ENCODE results near the gene TSPAN3. TPM values are rescaled to one million over a fixed set of nuclear protein-coding genes. Genes with fewer than 3 reads are reported as not detected.
A peak's percentile ranks its signal among the peaks of the same experiment; 100 is the strongest.

TSPAN3 gene
- total RNA-seq, 1 donor = 182 TPM

DNA sequence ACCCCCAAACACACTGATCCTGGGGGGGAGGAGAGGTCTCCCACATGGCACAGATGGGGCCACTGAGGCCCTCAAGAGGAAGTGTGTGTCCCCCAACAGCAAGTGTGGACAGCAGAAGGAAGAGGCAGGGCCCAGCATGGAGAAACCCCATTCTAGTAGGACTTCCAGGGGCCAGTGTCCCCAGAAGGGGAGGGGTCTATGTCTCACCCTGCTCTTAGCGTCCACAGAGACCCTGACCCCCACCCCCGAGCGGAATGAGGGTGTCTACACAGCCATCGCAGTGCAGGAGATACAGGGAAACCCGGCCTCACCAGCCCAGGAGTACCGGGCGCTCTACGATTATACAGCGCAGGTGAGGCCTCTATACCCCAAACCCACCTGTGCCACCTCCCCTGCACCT, 35.3 kb downstream of the TSPAN3 start:
- DNase-seq (ENCODE audit: low read depth in 2 of 3, low spot score in 2 of 3) = no peak

DNA sequence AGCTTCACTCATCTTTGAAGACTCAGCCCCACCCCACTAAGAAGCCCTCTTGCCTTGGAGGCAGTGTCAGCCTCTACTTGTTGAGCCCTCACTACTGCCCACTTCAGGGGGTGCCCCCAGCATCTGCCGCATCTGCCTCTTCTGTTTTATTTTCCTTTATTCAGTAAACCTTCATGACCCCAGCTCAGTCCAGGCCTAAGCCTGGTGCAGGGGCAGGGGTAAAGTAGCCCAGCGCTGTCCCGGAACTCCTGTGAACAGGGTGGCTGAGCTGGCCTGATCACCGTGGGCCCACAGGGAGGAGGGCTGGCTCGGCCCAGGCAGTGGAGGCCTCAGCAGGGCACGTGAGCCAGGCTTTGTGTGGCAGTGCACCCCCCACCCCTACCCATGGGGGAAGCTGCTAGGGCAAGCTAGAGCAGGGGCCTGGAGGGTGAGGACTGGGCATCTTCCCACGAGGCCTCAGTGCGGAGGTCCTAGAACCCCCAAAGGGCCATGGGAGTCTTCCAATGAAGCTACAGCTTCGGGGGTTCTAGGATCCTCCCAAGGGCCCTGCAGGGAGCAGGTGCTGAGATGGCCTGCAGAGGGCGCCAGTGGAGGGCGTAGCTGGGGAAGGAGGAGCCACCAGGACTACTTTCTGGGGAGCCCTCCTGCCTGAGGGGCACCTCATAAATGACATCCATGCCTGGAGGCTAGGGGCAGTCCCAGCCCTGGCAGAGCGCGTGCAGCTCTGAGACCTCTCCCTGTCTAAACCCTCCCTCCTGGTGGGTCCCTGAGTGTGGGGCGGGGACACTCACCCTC, 36.0 kb downstream of the TSPAN3 start:
- DNase-seq (ENCODE audit: low read depth in 2 of 3, low spot score in 2 of 3) = peak in 2 of 3 donors; percentile 35 to 55

DNA sequence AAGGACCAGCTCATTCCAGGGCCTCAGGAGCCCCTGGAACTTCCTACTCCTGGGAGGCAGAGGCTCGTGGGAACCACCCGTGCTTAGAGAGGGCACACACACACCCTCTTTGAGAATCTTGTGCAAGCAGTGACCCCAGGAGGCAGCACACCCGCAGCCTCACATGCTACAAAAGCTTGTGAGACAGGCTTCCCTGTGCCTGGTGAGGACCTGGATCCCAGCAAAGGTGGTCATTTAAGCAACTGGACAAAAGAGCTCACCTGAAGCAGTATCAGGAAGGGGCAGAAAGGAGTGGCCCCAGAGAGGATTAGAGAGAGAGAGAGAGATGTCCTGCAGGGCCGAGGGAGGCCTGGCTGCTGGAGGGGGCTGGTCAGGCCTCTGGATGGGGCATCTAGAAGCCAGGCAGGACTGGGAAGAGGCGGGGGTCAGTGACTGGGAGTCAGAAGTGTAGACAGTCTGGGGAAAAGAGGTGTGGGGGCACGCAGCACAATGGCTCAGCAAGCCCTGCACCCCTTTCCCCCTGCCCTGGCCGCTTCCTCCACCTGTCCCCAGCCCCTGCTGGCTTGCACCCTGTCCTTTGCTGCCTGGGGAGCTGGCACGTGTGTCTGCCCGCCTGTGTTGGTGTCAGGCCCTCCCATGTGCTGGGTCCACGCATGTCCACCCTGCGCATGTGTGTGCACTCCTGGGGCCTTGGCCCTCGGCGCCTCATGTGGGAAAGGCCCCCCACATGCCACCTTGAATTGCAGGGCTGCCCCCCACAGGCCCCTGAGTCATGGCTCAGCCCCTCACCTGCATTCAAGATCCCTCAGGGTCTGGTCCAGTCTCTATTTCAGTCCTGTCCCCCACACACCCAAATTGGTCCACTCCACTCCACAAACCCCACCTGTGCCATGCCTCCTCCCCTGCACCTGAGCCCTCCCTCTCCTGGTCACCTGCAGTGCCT, 36.9 kb downstream of the TSPAN3 start:
- DNase-seq (ENCODE audit: low read depth in 2 of 3, low spot score in 2 of 3) = no peak

DNA sequence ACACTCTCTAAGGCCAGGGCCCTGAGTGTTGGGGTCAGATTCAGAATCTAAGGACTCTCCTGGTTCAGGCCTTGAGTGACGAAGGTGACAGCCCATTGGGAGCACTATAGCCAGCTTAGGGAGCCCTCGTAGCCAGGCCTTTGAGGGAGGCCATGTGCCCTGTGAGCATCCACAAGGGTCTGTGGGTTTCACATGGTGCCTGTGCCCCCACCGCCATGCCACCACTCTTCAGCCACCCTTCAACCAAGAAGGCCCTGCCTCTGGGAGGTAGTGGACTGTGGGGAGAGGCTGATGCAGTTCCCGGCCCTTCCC, 37.5 kb downstream of the TSPAN3 start:
- DNase-seq (ENCODE audit: low read depth in 2 of 3, low spot score in 2 of 3) = no peak

DNA sequence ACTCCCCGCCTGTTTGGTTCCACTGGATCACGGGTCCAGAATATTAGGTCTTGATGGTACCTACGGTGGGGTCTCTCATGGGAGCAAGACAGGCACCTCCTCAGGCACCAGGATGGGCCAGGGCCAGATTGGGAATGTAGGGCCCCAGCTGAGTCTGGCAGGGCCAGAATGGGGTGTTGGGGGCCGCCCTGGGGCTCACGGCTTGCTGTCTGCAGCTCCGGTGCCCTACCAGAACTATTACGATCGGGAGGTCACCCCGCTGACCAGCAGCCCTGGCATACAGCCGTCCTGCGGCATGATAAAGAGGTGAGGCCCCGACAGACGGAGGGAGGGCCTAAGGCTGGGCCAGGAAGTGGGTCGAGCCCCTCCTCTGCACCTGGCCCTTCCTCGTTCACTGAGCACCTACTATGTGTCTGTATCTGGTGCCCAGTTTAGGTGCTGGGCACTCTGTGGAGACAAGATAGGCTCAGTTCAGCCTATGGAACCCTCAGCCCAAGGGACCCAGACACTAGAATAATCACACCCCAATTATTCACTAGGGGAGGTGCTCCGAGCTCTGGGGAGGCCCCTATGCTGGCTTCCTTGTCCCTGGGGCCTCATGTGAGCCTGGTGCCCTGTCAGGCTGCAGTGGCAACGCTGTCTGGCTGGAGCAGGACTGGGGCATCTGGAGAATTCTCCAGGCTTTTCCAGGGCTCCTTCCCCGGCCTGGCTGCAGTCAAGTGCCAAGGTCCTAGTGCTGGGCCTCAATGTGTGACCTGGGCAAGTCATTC, 38.1 kb downstream of the TSPAN3 start:
- DNase-seq (ENCODE audit: low read depth in 2 of 3, low spot score in 2 of 3) = no peak

DNA sequence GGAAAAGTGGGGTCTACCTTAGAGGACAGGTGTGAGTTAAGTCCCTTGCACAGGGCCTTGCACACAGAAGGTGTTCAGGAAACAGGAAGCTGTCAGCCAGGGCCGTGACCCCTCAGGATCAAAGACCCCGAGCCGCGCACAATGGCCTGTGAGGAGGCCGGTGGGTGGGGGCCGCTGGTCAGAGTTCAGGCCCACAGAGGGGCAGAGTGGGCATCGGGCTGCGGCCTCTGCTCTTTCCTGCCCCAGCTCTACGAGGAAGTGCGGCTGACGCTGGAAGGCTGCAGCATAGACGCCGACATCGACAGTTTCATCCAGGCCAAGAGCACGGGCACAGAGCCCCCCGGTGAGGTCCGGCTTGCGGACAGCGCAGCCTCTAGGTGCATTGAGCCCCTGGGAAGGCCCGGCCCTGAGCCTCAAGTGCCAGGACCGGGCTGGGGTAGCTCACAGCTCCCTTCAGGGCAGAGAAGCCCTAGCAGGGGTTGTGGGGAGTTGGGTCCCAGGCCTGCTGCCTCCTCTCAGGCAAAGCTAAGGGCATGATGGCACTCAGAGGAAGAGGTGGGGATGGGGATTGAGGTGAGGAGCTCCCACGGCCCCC, 38.8 kb downstream of the TSPAN3 start:
- no peak for DNase-seq (ENCODE audit: low read depth in 2 of 3, low spot score in 2 of 3)

DNA sequence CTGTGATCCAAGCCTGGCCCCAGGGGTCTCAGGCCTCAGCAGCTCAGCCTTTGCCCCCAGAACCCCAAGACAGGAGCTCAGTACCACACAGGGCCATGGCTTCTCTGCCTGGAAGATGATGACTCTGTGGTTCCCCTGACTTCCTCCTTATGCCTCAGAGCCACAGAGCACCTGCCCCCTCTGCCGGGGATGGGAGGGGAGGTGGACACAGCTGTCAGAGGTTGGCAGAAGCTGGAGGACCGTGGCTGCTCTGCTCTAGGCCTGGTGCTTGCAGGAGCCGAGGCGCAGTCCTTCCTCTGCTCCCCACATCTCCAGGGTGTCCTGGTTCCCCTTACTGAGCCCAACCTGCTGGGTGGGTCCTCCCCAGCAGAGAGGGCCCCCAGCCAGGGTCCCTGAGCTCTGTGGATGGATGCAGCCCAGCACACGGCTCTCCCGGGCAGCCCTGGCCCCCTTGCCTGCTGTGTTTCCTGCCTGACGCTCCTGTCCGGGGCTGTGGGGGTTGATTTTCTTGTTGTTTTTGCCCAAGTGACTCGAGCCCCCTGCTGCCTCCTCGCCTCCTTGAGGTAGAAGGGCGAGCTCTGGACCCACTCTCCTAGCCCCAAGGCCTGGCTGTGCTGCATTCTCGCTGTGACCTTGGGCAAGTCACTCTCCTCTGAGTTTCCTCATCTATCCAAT, 39.4 kb downstream of the TSPAN3 start:
- peak in 2 of 3 donors; percentile 81 to 93 for DNase-seq (ENCODE audit: low read depth in 2 of 3, low spot score in 2 of 3)

DNA sequence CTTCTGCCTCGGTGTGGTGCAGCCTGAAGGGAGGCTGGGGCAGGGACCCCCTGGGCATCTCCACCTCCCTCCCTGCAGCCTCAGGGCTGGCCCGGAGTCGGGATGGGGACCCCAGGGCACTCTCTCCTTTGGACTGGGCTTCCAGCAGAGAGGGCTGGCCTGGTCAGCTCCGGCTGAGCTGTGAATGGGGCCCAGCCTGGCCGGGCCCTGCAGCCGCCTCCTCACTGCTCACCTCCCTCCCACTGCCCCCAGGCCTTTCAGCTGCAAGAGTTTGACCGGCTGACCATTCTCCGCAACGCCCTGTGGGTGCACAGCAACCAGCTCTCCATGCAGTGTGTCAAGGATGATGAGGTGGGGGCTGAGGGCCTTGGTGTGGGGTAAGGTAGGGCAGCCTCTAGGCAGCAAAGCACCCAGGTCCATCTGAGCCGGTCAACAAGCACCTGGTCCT, 40.0 kb downstream of the TSPAN3 start:
- DNase-seq (ENCODE audit: low read depth in 2 of 3, low spot score in 2 of 3) = no peak

DNA sequence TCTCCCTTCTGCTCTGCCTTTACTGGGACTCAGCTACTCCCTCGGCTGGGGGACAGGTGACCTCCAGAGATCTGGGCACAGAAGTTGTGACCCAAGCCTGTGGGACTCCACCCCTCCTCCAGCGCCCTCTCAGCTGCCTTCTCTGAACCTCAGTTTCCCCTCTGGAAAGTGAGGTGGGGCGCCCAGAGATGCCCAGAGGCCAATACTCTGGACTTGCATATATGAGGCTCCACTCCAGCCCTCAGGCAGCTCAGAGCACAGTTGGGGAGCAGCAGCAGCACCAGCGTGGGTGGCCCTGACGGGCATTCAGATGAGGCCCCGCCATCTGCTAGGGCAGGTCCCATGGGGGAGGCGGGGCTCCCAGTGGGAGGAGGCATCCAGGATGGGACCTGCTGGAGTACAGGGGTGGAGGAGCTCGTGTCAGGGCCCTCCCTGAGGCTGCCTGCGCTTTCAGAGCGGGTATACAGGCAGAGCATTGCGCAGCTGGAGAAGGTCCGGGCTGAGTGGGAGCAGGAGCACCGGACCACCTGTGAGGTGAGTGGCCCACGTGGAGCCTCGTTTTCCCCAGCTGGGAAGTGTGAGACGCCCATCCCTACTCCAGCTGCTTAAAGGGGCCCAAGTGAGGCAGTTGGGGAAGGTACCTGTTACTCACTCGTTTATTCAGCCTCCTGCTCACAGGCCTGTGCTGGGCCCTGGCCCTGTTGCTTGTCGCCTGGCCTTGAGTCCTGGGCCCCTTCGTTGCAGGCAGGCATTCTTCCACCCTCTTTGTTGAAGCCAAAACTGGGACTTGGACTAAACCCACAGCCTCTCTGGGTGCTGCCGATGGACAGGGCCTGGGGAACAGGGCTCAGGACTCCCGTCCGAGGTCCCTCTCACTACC, 40.6 kb downstream of the TSPAN3 start:
- no peak for DNase-seq (ENCODE audit: low read depth in 2 of 3, low spot score in 2 of 3)

DNA sequence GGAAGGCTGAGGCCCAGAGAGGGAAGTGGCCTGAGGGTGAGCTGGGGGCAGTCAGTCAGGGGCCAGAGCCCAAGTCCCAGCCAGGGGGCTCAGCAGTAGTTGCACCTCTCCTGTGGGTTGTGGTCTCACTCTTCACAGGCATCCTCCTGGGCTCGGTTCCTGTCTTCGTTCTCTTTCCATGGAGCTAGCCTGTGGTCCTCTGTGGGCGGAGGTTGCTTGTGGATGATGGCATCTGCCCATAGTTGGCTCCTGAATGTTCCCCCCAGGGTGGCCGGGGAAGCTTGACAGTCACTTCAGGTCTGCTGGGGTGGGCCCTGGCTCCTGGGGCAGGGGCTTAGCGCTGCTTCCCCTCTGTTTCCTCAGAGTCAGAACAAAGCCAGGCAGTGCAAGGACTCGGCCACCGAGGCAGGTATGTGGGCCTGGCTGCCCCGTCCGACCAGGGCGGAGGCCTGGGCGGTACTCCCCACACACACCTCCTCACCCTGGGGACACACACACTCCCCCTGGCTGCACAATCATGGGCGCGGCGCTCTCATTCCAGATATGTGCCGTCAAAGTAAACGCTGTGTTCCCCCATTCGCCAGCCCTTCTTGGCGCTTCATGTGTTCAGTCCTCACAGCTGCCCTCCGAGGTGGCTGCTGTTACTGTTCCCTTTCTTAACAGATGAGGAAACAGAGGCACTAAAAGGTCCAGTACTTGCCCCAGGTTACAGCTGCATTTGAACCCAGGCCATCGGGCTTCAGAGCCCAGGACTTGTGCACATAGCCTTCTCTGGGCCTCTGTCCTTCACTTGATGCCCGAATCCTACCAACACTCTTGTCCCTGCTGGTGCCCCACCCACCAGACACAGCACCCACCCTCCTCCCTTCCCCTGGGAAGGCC, 41.5 kb downstream of the TSPAN3 start:
- DNase-seq (ENCODE audit: low read depth in 2 of 3, low spot score in 2 of 3) = no peak

DNA sequence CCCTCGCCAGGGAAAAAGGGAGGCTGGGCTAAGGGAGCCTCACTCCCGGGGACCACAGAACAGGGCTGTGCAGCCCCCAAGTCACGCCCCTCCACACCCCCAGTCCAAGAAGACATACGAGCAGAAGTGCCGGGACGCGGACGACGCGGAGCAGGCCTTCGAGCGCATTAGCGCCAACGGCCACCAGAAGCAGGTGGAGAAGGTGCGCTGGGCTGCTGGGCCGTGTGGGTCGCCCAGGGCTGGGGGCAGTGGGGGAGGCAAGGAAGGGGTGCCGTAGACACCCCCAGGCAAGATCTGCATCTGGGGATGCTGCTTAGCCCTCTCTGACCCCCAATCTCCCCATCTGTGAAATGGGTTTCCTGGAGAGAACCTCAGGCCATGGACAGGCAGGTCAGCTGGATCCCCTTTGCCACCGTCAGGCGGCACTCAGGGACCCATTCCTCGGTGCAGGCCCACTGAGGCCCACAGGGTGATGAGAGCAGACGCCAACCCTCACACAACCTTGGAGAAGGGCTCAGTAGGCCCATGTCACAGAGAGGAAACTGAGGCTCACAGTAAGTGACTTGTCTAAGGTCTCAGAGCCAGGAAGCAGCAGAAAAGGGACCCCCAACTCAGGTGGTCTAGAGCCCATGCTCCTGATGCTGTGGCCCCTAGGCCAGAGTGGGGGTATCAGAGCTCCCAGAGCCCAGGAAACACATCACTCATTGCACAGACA, 42.3 kb downstream of the TSPAN3 start:
- DNase-seq (ENCODE audit: low read depth in 2 of 3, low spot score in 2 of 3) = no peak

DNA sequence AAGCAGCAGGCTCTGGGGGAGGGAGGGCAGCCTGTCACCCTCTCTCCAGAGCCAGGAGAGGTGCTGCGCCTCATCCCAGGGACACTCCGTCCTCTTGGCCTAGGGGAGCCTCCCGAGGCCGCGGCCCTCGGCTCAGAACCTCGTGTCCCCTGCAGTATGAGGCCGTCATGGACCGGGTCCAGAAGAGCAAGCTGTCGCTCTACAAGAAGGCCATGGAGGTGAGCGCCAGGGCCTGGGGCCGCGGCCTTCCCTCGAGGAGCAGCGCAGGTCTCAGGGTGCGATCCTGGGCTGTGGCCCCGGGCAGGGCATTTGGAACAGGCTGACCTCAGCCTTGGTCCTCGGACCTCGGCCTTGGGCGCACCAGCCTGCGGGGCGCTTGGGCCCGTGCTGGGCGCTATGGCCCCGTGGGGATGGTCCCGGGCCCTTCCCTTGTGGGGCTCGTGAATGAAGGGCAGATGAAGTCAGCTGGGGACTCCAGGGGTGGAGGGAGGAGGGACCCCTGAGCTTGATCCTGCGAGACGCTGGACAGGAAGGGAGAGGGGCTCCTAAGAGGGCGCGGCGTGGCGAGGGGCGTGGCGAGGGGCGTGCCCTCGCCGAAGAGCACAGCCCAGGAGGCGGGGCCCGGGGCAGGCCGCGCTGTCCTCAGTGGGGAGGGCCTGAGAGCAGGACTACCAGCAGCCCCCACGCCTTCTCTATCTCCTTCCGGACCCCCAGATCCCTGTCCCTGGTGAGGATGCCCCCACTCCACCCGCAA, 43.0 kb downstream of the TSPAN3 start:
- no peak for DNase-seq (ENCODE audit: low read depth in 2 of 3, low spot score in 2 of 3)

DNA sequence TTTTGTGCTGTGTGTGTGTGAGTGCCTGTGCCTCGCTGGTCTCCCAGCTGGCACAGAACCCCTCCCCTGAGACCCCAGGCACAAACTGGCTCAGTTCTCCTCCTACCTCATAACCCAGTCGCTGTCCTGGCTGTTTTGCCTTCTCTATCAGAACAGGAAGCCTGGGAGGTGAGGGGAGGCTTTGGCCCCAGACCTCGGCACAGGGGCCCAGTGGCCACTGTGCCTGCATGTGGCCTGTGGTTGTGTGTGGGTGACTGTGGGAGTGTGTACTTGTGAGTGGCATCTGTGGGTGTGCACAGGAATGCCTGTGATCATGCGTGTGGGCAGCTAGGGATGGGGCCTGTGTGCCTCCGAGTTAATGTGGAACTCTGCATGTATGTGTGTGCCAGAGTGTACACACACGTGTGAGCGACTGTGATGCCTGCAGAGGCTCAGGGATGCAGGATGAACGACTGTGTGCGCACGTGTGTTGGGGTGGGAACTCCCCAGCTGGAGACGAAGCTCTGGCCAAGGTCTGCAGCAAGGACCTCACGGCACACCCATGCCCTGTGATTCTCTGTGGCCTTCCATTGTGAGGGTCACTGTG, 43.7 kb downstream of the TSPAN3 start:
- DNase-seq (ENCODE audit: low read depth in 2 of 3, low spot score in 2 of 3) = no peak

DNA sequence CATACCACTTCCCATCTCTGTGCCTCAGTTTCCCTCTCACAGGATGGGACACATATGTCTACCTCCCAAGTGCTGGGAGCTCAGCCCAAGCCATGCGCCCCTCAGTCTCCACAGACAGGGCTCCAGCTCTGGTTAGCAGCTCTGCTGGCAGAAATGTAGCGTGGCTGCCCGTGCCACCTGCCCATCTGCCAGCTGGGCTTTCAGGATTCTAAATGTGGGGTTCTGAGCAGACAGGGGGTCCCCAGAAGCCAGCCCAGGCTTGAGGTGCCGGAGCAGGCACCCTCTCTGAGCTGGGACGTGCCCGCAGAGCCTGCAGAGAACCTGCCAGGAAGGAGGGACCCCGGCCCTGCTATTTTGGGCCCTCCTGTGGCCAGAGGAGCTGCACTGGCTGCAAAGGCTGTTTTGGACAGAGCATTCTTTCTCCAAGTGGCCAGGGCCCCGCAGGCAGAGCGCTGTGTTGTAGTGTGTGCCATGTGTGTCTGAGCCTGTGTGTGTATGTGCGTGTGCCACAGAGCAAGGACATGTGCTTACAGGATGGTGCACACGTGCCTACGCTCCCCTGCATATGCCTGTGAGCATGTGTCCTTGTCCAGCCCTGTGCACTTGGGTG, 44.3 kb downstream of the TSPAN3 start:
- DNase-seq (ENCODE audit: low read depth in 2 of 3, low spot score in 2 of 3) = no peak

DNA sequence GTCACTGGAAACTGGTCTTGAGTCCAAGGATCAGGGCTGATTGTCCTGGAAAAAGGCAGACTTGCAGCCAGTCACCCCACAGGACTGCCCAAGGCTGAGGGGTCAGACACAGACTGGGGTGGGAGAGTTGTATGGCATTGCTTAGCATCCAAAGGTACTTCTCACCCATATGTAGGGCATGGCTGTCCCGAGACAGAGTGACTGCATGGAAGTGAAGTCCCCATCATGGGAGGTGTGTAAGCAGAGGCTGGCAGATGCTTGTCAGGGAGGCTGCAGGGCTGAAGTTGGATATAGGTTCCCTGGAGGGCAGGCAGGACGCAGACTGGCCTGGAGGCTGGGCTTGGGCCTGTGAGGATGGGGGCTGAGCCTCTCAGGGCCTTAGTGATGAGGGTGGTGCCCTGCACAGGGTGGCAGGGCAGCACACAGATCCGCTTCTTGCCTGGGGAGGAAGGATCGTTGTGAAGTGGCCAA, 44.9 kb downstream of the TSPAN3 start:
- no peak for DNase-seq (ENCODE audit: low read depth in 2 of 3, low spot score in 2 of 3)
